ENCODE results near the gene TMEM243.

Gene TMEM243

GRCh38 chr7:87218796-87219544 is 562 bp downstream of the TMEM243 start:
- Histone ChIP-seq H3K4me1 (ENCODE audit: low read length) (peaks cover 30% of the 10 kb centered on the region), H3F3A (ENCODE audit: insufficient read depth, low read length) (peaks cover 48% of the 10 kb centered on the region), H3K79me2 (ENCODE audit: low read length) (peaks cover 56% of the 10 kb centered on the region), H3K27ac (ENCODE audit: low read length) (peak overlapping the region; percentile 91), H3K9me2 (replicated peaks; ENCODE audit: insufficient read depth, low read length) (no peaks in the 10 kb centered on the region), H3K4me2 (ENCODE audit: low read depth, low read length) (peak overlapping the region; percentile 88), H3K27me3 (replicated peaks; ENCODE audit: insufficient read depth, low read length) (no peaks in the 10 kb centered on the region), H2AFZ (ENCODE audit: low read length) (peak overlapping the region; percentile 87), H3K9ac (ENCODE audit: low read length) (peak overlapping the region; percentile 92), H3K9me3 (replicated peaks; ENCODE audit: insufficient read depth, low read length) (no peaks in the 10 kb centered on the region), H3K36me3 (replicated peaks; ENCODE audit: insufficient read depth, low read length) (no peaks in the 10 kb centered on the region), H3K4me3 (ENCODE audit: low read length) (peak overlapping the region; percentile 94), H4K20me1 (ENCODE audit: insufficient read depth, low read length) (no peaks in the 10 kb centered on the region)
- TF ChIP-seq CTCF (IDR thresholded peaks at IDR 0.05; ENCODE audit: low read length) = peak; percentile 23
- no peak for TF ChIP-seq EZH2phosphoT487 (IDR thresholded peaks at IDR 0.05; ENCODE audit: low read length)
- peak; percentile 66 for DNase-seq

- TF ChIP-seq EZH2 (optimal IDR thresholded peaks at IDR 0.05; ENCODE audit: low read depth, low read length) = no peak
- no peak for TF ChIP-seq EZH2phosphoT487 (IDR thresholded peaks at IDR 0.05; ENCODE audit: low read length)
- no peak for TF ChIP-seq CTCF (IDR thresholded peaks at IDR 0.05; ENCODE audit: low read length)
- peak overlapping the region; percentile 94 for H3K4me3 ChIP-seq (ENCODE audit: low read length)
- H3K9me2 ChIP-seq (replicated peaks; ENCODE audit: insufficient read depth, low read length) = no peaks in the 10 kb centered on the region
- H3K4me2 ChIP-seq (ENCODE audit: low read depth, low read length) = peak overlapping the region; percentile 88
- H3K4me1 ChIP-seq (ENCODE audit: low read length) = peaks cover 34% of the 10 kb centered on the region
- H3K36me3 ChIP-seq (replicated peaks; ENCODE audit: insufficient read depth, low read length) = no peaks in the 10 kb centered on the region
- no peaks in the 10 kb centered on the region for H3K9me3 ChIP-seq (replicated peaks; ENCODE audit: insufficient read depth, low read length)
- no peaks in the 10 kb centered on the region for H4K20me1 ChIP-seq (ENCODE audit: insufficient read depth, low read length)
- H3K9ac ChIP-seq (ENCODE audit: low read length) = peak overlapping the region; percentile 92
- peaks cover 65% of the 10 kb centered on the region for H3K79me2 ChIP-seq (ENCODE audit: low read length)
- no peaks in the 10 kb centered on the region for H3K27me3 ChIP-seq (replicated peaks; ENCODE audit: insufficient read depth, low read length)
- H3F3A ChIP-seq (ENCODE audit: insufficient read depth, low read length) = peaks cover 48% of the 10 kb centered on the region
- H2AFZ ChIP-seq (ENCODE audit: low read length) = no peak overlapping the region
- no peak for DNase-seq
- H3K27ac ChIP-seq (ENCODE audit: low read length) = peak overlapping the region; percentile 91
These were observed 1.4 kb downstream of the TMEM243 start for GRCh38 chr7:87217983-87218653.

- Histone ChIP-seq H3K27ac (ENCODE audit: low read length) (peak overlapping the region; percentile 91), H3K4me1 (ENCODE audit: low read length) (peaks cover 41% of the 10 kb centered on the region), H3K27me3 (replicated peaks; ENCODE audit: insufficient read depth, low read length) (no peaks in the 10 kb centered on the region), H3K9me2 (replicated peaks; ENCODE audit: insufficient read depth, low read length) (no peaks in the 10 kb centered on the region), H3K9ac (ENCODE audit: low read length) (peak overlapping the region; percentile 92), H3F3A (ENCODE audit: insufficient read depth, low read length) (peaks cover 48% of the 10 kb centered on the region), H4K20me1 (ENCODE audit: insufficient read depth, low read length) (0 out of 2 replicates have a peak, but pooled peaks cover 7% of the 10 kb centered on the region), H2AFZ (ENCODE audit: low read length) (no peak overlapping the region), H3K4me3 (ENCODE audit: low read length) (peak overlapping the region; percentile 94), H3K9me3 (replicated peaks; ENCODE audit: insufficient read depth, low read length) (no peaks in the 10 kb centered on the region), H3K4me2 (ENCODE audit: low read depth, low read length) (peak overlapping the region; percentile 88), H3K79me2 (ENCODE audit: low read length) (peaks cover 77% of the 10 kb centered on the region), H3K36me3 (replicated peaks; ENCODE audit: insufficient read depth, low read length) (no peaks in the 10 kb centered on the region)
- TF ChIP-seq EZH2phosphoT487 (IDR thresholded peaks at IDR 0.05; ENCODE audit: low read length) (no peak), CTCF (IDR thresholded peaks at IDR 0.05; ENCODE audit: low read length) (no peak), EZH2 (optimal IDR thresholded peaks at IDR 0.05; ENCODE audit: low read depth, low read length) (no peak)
- peak; percentile 70 for DNase-seq
These were observed 2.6 kb downstream of the TMEM243 start for GRCh38 chr7:87216701-87217508.
